GM21717 (cell line): Measurements from ENCODE around the gene TNFRSF4.
A peak's percentile ranks its signal among the peaks of the same experiment; 100 is the strongest.

Experiments used
- ATAC-seq: cut with Tn5 transposase; IDR thresholded peaks from one replicate; pipeline ENCODE4 v1.9.1; 2021; ENCODE audit warnings: mild to moderate bottlenecking, moderate library complexity; ENCODE audit not compliant: unreplicated experiment

The TNFRSF4 gene

DNA sequence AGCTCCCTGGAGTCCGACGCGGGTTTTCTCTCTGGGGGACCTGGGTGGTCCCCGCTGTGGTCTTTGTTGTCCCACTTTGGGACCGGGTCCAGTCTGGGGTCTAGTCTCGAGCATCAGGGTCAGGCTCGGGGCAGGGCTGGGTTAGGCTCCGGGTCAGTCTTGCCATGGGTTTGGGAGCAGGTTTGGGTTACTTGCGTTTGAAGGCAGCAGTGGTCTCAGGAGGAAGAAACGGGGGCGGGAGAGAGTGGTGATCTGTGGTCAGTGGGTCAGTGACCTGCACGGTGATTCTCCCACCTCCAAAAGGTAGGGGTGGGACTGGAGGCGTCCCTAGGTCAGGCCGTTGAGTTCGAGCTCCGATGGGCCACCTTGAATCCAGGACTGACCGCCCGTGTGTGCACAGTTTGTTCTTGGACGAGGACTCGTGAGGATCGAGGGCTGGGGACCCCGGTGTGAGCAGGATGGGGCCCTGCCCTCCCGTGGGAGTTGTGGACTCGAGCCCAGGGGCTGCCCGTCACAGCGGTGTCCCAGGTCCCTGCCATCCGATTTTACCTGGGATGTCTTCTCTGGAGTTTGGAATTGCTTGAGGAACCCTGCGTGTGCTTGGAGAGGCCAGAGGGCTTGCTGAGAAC is 20.3 kb upstream of the TNFRSF4 start:
- no peak for ATAC-seq

DNA sequence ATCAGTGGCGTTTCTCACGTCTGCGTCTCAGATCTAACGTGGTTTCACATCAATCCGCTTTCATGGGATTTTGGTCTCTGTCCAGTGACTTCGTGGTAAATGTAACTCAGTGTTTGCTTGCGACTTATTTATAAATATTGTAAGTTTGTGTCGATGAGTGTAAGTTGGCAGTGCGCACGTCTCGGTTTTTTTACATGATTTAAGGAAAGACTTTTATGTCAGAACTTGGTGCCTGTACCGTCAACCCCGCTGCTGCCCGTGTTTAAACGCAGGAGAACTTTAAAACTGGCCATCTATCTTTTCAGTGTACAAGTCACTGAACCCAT is 19.6 kb upstream of the TNFRSF4 start:
- ATAC-seq = no peak

DNA sequence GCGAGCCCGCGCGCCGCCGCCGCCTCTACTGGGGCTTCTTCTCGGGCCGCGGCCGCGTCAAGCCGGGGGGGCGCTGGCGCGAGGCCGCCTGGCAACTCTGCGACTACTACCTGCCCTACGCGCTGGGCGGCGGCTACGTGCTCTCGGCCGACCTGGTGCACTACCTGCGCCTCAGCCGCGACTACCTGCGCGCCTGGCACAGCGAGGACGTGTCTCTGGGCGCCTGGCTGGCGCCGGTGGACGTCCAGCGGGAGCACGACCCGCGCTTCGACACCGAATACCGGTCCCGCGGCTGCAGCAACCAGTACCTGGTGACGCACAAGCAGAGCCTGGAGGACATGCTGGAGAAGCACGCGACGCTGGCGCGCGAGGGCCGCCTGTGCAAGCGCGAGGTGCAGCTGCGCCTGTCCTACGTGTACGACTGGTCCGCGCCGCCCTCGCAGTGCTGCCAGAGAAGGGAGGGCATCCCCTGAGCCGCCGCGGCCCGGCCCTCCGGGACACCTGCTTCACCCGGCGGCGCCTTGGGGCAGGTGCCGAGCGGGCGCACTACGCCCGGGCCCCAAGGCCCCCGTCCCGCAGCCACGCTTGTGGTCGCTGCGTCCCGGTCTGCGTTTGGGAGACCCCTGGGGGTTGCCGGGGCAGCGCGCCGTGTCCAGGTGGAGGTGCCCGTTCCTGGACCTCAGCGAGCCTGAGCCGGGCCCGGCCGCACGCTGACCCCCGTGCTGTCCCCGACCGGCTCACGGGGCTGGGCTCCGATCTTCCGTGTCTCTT is 19.0 kb upstream of the TNFRSF4 start:
- ATAC-seq = no peak

DNA sequence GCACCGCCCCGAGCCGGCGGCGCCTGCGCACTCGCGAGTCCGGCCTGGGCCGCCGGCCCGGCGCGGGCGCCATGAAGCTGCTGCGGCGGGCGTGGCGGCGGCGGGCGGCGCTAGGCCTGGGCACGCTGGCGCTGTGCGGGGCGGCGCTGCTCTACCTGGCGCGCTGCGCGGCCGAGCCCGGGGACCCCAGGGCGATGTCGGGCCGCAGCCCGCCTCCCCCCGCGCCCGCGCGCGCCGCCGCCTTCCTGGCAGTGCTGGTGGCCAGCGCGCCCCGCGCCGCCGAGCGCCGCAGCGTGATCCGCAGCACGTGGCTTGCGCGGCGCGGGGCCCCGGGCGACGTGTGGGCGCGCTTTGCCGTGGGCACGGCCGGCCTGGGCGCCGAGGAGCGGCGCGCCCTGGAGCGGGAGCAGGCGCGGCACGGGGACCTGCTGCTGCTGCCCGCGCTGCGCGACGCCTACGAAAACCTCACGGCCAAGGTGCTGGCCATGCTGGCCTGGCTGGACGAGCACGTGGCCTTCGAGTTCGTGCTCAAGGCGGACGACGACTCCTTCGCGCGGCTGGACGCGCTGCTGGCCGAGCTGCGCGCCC is 18.3 kb upstream of the TNFRSF4 start, which contains the start of gene B3GALT6:
Gene B3GALT6 (plus strand): TSS at position 30 of the 588 bp plus-strand sequence. CDS start 42 bp downstream, at position 72.
- ATAC-seq = peak; percentile 5

DNA sequence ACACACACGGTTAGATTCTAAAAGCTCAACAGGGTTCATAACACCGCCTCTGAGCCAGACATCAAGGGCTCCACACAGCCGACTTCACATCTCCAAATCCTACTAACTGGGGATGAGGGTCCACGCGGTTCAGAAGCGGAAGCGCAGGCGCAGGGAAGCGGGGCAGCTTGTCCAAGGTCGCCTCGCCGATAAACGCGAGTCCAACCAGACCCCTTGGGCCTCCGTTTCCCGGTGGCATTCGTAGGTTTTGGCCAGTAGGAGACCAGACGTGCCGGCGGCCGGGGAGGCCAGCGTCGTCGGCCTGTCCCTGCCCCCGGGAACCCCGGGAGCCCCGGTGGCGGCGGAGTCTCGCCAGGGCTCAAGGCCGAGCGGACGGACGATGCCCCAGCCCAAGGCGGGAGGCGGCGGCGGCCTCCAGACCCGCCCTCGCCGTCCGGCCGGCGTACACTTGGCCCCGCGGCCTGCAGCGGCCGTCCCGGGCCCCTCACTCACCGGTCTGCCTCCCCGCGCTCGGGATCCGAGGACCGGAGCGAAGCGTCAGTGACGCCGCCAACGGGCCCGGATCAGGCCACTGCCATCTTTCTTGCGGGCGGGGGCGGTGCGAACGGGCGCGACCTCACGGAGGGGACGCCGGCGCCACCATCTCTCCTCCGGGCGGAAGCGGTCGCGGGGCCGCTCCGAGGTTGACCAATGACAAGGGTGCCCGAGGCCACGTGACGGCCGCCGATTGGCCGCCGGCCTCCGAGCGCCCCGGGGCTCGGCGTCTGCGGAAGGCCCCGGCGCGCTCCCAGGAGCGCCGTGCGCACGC is 17.7 kb upstream of the TNFRSF4 start, which contains the start of gene SDF4:
Gene SDF4 (minus strand): TSS at position 602 of the 808 bp plus-strand sequence. CDS start 3,229 bp downstream, outside the sequence.
- ATAC-seq = peak; percentile 73

DNA sequence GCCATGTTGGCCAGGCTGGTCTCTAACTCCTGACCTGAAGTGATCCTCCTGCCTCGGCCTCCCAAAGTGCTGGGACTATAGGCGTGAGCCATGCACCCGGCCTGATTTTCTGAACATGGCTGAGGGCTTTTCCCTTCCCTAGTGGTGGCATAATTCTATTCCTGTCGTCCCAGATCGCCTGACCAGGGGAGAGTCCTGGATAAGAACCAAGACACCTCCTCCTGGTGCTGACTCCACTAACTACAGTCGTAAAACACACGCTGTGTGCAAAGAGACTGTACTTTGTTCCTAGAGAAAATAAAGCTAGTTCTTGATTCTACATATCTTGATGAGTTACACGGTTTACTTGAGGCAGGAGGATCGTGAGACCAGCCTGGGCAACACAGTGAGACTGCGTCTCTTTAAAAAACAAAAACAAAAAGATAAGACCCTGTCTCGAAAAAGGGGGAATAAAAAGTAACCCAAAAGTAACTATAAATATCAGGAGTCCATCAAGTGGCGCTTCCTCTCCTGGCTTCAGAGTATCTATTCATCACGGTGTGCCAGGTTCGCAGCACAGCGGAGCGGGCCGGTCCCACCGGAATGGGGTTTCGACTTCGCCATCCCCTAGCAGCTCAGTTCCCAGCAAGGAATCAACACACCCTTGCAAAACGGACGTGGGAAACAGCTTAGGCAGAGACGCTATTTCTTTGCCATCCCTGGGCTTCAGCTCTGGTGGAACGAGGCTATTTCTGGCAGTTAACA is 16.9 kb upstream of the TNFRSF4 start:
- ATAC-seq = no peak

DNA sequence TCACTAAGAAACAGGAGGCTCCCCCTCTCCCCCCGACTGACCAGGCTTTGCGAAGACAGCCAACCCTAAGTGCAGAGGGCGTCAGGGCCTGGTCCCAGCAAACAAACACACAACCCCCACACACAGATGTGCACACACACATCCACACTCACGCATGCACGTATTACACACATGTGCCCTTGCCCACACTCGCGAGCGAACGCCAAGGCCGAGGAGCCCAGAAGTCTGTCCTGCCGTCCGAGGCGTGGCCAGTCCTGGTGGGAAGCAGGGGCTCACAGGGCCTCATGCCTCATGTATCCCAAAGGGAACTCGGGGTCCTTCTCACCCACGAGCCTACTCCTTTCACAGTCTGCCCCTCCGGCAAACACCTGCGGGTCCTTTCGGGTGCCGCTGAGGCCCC is 15.8 kb upstream of the TNFRSF4 start:
- ATAC-seq = no peak

DNA sequence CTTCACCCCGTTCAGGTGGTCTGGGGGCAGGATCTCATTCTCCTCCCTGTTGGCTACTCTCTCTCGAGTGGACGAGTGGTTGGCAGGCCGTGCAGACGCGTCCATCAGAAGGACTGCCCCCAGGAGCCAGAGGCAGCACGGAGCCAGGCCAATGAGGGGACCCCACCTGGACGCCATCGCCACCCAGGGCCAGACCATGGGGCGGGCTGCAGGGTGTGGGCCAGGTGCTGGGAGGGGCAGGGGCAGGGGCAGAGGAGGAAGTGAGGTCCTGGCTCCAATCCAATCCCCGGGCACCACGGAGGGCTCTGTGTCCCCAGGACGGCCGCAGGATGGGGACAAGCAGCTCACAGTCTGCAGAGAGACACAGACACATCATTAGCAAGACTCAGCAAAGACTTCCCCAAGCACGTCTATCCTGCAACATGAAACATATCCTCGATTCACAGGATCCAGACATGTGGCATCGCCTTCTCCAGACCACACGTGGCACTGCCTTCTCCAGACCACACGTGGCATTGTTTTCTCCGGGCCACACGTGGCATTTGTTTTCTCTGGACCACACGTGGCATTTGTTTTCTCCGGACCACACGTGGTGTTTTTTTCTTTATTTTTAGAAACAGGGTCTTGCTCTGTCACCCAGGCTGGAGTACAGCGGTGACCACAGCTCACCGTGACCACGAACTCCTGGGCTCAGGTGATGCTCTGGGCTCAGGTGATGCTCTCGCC is 14.8 kb upstream of the TNFRSF4 start:
- ATAC-seq = no peak

DNA sequence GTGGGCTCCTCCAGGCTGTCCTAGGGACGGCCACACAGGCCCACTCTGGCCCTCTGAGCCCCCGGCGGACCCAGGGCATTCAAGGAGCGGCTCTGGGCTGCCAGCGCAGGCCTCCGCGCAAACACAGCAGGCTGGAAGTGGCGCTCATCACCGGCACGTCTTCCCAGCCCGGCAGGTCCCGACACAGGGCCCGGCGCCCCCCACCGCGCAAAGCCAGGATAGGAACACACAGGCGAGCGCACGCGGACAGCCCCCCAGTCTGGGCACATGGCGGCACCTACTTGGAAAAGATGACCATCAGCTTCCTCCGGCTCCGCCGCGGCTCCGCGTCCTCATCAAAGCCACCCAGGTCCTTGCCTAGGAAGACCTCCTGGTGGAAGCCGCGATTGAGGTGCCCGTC is 14.2 kb upstream of the TNFRSF4 start:
- no peak for ATAC-seq

DNA sequence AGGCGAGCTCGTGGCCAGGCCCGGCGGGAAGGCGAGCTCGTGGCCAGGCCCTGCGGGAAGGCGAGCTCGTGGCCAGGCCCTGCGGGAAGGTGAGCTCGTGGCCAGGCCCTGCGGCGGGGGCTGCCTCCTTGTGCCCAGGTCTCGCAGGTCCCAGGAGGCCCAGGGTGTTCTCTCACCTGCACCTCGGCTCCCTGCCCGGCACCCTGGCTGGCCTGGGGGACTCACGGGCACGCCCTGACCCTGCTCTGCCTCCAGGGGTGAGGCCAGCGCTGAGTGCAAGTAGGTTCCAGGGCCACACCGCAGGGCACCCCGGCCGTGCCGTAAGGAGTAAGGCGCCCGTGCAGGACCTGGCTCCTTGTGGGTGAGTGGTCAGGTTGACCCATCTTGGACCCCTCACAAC is 13.4 kb upstream of the TNFRSF4 start:
- no peak for ATAC-seq

DNA sequence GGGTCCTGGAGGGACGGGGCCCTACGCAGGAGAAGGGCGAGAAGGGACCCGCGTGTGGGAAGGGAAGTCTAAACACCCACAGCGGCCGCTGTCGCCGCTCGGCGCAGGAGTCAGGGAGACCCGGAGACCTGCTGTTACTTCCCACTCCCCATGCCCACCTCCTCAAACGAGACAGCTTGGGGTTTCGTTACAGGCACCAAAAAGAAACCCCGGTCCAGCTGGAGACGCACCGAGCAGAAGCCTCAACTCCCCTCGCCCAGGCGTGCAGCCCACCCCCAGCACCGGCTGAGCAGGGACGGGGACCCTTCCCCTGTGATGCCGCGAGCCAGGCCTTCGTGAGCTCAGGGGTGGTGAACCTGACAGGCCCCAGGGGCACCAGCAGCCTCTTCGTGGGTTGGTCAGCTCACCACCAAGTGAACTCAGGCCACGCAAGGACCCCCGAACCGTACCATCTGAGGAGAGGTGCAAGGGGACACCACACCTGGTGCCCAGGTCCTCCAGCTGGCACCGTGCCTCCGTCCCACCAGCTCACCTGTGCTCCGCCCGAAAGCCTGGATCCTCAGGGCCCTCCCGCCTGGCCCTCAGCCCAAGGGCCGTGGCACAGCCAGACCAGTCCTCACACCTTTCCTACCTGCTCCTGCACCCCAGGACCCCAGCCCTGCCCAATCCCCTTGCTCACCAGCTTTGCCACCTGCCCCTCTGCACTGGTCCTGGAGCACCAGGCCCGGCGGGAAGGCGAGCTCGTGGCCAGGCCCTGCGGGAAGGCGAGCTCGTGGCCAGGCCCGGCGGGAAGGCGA is 12.8 kb upstream of the TNFRSF4 start:
- no peak for ATAC-seq

DNA sequence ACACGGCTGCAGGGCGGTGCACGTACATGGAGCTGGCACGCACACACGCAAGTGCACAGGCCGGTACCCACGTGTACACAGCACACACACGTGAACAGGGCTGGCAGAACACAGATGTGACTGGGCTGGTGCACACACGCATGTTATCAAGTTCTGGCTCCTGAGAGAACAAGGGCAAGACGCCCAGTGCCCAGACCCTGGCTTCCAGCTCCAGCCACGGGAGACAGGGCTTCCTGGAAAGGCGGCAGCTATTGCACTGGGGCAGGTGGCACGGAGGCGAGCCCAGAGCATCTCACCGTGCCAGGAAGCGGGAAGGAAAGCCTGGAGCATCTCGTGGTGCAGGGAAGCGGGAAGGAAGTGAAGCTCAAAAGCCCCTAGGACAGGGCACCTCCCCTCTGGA is 12.0 kb upstream of the TNFRSF4 start:
- no peak for ATAC-seq

DNA sequence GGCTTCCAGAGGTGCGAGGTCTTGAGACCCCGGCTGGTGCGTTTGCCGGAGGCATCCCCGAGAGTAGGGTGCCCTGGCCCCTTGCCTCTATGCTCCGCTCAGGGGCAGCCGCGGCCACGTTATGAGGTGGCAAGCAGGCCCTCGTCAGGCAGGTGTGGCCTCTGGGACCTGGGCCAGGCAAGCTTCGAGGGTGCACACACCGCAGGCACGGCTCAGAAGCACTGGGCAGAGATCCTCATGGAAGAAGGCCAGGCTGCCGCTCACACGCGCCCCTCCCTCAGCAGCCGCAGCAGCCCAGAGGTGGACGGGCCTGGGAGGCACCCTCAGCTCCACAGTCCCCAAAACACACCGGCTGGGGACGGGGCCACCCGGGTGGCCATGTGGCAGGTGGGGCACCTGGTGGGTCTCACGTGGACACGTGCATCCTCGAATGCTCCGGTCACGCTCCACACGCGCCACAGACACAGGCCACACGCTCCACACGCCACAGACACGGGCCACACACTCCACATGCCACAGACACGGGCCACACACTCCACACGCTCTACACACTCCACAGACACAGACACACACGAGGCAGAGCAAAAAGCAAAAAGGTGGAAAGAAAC is 11.4 kb upstream of the TNFRSF4 start:
- ATAC-seq = no peak

DNA sequence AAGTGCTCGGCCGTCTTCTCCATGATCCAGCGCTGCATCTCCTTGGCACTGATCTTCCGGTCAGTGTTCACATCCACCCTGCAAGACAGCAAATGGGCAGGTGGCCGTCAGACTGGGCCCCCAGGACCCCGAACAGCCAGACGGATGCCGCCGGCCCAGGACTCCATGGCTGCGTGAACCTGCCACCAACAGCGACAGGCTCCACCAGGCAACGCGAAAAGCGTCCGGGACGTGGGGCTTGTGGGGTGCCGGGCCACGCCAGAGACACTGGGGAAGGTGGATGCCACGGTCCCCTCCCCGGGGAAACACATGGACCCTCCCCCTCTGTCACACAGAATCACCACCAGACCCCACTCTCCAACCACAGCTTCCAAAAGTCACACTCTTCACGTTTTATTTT is 9.9 kb upstream of the TNFRSF4 start:
- ATAC-seq = no peak

DNA sequence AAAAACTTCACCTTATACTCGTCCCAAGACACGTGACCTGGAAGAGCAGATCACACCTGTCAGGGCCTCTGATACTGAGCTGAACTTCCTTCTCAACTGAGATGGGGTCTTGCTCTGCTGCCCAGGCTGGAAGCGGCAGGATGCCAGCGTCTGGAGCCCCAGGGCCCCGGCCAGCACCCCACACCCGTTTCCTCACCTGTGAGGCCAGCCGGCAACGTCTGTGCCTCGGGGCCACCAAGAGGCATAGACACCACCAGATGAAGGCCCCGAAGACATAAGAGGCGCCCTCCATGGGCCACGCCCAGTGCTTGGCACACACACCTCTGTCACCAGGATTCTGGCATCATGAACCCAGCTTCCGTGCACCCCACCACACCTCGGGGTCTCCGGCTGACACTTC is 9.4 kb upstream of the TNFRSF4 start:
- no peak for ATAC-seq

DNA sequence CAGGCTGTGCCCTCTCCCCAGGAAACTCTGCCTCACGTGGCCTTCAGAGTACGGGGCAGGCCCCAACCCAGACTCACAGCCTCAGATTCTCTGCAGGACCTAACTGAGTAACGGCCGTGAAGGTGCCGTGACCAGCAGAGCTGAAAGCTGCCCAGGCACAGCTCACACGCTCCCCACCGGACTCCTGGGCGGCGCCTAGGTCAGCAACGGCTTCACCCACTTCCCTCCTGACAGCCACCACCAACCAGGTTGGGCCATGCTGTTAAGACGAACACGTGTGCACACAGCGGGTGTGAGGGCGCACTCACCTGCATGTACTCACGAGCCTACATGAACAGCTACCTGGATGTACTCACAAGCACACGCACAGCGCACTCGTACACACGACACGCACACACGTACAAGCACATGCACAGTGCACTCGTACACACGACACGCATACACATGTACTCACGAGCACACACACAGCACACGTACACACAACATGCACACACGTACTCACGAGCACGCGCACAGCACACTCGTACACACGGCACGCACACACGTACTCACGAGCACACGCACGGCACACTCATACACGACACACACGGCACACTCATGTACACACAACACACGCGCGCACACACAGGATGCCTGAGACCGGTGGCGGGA is 8.7 kb upstream of the TNFRSF4 start:
- ATAC-seq = no peak

DNA sequence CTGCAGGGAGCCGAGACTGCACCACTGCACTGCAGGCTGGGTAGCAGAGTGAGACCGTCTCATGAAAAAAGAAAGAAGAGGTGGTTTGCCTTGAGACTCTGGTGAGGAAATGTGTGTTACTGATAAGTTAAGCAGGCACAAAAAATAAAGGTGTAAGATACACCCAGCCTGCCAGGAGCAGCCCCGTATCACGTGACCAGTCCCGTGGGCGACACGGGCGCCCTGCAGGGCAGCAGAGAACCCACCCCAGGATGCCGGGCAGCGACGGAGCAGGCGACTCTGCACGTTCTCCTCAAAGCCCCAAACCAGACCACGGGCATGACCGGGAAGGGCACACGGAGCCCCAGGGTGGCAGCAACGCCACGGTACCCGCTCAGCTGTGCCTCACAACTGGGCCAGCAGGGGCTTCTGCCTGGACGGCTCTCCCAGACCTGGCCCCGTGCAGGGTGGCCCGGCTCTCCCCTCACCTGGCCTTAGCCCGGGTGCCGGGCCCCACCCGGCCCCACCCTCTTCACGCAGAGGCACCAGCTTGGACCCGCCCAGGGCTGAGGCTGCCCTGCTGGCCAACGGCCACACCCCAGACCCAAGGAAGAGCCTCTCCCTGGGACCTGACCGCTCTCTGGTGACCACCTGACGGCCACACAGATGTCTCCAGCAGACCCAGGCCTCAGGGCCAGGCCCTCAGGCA is 8.1 kb upstream of the TNFRSF4 start:
- no peak for ATAC-seq

DNA sequence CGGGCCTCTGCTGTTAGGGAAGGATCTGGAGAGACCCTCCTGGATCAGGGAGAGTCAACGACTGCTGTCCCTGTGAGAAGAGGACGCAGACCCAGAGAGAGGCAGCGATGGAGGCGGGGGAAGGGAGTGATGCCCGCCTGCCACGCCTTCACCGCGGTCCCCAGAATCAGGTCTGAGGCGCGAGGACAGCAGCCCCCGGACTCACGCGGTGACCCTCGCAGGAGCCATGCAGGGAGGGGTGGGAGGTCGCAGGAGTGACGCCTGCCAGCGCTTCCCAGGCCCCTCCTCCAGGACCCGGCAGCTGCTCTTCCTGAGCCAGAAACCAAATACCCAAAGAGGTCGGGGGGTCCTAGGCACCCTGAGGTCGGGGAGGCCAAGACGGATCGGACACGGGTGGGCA is 6.2 kb upstream of the TNFRSF4 start:
- ATAC-seq = no peak
